ENCODE data around the gene ZCCHC24. TPM values are rescaled to one million over a fixed set of nuclear protein-coding genes. Genes with fewer than 3 reads are reported as not detected.

The ZCCHC24 gene
- total RNA-seq, 1 experiment from 2014 or later = 8.7 TPM

DNA sequence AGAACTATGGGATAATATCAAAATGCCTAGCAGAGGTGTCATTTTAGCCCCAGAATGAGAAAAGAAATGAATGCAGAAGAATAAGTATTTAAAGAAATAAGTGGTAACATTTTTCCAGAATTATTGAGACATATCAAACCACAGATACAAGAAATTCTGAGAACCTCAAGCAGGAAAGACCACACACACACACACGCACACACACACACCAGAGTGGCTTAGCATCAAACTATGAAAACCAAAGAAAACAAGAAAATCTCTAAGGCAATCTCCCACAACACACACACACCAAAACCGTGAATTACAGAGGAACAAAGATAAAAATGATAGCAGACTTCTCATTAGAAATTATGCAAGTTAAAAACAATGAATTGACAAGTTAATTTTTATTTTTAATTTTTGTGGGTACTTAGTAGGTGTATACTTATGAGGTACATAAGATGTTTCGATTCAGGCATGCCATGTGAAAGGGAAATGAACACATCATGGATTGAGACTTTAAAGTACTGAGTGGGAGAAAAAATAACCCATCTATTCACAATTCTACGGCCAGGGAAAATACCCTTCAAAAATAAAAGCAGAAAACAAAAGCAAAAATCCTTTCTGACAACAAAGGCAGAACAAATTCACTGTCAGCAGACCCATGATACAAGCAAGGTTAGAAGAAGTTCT is 83.6 kb downstream of the ZCCHC24 start:
- DNase-seq (ENCODE audit: low spot score) = no peak

DNA sequence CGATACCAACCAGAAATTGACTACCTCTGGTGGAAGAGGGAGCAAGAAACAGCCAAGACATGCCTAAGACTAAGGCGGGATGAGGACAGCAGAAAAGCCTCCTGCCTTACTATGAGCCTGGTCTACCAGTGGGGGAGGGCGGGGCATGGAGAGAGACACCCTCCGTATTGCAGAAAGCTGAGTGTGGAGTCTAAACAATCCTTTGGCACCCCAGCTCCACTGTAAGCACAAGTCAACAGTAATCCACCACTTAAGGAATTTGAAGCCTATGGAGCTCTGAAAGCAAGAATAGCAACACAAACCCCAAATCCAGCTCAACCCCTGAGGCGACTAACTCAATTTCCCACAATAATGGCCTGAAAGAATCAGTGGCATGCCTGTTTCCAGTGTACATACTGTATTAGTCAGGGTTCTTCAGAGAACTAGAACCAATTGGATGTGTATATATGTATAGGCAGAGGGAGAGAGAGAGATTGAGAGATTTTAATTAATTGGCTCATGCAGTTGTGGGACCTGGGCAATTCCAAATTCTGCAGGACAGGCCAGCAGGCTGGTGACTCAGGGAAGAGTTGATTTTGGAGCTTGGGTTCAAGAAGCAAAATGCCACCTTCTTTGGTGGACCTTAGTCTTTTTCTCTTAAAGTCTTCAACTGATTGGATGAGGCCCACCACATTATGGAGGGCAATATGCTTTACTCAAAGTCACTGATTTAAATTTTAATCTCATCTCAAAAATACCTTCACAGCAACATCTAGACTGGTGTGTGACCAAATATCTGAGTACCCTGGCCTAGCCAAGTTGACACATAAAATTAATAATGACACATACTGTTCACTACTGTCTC is 84.7 kb downstream of the ZCCHC24 start:
- DNase-seq (ENCODE audit: low spot score) = no peak

DNA sequence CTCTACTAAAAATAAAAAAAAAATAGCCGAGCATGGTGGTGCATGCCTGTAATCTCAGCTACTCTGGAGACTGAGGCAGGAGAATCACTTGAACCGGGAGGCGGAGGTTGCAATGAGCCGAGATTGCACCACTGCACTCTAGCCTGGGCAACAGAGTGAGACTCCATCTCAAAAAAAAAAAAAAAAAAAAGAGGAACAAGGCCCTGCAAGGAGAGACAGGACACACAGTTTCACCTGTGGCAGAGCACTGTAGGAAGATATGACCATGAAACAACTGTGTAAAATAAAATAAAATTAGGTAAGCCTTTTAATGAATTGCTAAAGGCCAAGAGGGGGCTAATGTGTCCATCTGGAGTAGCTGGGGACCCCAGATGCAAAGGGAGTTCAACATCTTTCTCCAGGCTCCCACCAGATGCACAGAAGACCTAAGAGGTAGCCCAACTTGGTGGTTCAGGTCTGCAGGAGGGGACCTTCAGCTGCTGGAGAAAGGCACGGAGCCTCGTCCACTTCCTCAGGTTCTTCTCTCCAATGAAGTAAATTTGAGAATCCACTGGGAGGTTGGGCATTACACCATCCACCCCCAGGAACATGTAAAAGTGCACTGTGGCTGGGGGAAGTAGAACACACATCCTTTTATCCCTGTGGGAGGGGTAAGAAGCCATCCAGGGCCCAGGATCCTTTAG is 85.5 kb downstream of the ZCCHC24 start:
- no peak for DNase-seq (ENCODE audit: low spot score)

GRCh38 chr10:79358811-79359210 is 86.6 kb downstream of the ZCCHC24 start:
- DNase-seq (ENCODE audit: low spot score) = no peak

DNA sequence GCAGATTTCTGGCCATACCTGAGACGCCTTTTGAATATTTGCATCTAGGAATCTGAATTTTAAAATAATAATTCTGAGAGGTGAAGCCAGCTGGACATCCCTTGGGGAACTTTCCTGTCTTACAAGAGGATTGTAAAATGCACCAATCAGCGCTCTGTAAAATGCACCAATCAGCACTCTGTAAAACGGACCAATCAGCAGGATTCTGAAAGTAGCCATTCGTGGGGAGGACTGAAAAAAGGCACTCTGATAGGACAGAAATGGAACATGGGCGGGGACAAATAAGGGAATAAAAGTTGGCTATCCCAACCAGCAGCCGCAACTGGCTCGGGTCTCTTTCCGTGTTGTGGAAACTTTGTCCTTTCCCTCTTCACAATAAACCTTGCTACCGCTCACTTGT is 88.2 kb downstream of the ZCCHC24 start:
- no peak for DNase-seq (ENCODE audit: low spot score)

DNA sequence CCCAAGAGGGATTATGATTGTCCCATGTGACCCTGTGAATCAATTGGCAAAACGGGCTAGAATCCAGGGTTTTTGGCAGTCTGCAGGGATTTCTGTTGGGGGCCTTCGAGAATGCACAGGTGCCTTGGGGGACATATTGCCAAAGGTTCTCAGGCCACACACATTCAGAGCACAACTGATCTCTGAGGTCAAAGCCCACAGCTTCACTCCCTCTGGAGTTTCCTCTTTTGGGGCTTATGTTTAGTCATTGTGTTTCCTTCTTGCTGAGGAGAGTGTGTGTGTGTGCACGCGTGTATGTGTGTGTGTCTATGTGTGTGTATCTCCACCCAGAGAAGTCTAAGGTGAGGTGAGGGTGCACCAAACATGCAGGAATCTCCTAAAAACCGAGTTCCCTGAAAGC is 89.3 kb downstream of the ZCCHC24 start:
- no peak for DNase-seq (ENCODE audit: low spot score)

DNA sequence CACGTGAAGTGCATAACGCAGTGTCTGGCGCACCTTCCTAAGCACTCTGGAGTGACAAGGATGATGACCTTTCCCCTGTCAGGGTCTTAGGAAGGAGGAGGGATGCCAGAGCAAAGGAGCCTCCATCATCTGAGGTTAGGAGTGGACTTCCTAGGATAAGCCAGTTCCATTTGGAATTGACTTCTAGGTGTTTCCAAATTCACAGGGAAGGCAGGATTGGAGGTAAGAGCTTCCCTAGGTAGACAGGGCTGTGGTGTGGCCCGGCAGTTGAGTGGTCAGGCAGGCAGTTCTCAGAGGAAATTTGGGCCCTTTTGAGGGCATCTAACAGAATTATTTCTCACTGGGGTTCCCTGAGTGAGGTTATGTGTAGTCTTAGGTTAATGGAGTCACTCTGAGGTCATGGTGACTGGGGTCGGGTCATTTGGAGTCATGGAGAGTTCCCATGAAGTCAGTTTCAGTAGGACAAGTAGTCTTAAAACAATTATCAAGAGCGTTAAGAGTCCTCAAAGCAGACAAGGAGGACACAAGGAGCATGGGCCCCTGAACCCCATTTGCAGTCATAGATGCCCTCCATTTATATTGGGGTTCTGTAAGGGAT is 89.9 kb downstream of the ZCCHC24 start:
- DNase-seq (ENCODE audit: low spot score) = no peak

DNA sequence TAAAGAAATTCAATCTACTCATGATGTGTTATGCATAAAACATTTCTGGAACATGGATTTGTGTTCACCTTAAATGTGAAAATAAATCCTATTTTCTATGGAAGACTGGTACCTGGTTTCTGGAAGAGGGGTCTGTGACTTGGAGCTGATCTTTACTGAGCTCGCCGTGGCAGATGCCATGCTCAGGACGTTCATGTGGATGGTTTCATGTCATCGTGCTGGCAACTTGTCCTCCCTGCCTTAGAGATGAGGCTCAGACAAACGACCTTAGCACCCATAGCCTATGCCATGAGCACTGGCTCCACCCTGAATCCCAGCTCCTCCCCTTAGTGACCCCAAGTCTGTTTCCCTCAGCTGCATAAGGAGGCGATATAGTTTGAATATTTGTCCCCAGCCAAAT is 90.8 kb downstream of the ZCCHC24 start:
- DNase-seq (ENCODE audit: low spot score) = no peak

DNA sequence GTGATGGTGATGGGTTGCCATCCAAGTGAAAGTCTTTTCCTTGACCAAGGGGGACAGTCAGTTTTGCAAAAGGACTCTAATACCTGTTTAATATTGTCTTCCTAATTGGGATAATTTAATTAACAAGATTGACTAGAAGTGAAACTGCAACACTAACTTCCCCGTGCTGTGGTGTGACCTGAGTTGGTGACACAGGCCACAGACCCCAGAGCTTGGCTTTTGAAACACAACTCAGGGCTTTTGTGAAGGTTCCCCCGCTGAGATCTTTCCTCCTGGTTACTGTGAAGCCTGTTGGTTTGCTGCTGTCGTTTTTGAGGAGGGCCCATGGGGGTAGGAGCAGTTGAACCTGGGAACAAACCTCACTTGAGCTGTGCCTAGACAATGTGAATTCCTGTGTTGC is 91.3 kb downstream of the ZCCHC24 start:
- no peak for DNase-seq (ENCODE audit: low spot score)

DNA sequence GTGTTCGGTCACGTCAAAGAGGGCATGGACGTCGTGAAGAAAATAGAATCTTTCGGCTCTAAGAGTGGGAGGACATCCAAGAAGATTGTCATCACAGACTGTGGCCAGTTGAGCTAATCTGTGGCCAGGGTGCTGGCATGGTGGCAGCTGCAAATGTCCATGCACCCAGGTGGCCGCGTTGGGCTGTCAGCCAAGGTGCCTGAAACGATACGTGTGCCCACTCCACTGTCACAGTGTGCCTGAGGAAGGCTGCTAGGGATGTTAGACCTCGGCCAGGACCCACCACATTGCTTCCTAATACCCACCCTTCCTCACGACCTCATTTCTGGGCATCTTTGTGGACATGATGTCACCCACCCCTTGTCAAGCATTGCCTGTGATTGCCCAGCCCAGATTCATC is 91.7 kb downstream of the ZCCHC24 start:
- no peak for DNase-seq (ENCODE audit: low spot score)

DNA sequence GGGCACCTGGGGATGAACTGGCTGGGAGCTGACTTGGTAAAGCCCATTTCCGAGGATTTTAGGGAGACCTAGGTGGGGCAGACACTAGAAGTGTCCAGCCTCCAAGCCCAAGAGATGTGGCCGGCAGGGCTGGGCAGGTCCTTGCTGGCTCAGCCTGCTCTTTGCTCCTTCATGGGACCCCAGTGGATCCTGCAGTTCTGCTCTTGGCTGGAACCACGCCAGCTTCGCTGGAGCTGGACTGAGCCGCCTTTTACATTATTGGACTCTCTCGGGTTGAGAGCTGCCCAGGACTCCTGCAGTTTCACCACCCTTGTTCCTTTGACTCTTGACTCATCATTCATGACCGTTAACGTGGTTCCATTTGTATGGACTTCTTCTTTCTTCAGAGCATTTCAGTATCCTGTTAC is 92.4 kb downstream of the ZCCHC24 start:
- DNase-seq (ENCODE audit: low spot score) = no peak

- DNase-seq (ENCODE audit: low spot score) = no peak
These were observed 93.2 kb downstream of the ZCCHC24 start for GRCh38 chr10:79352035-79352877.

- no peak for DNase-seq (ENCODE audit: low spot score)
These were observed 94.1 kb downstream of the ZCCHC24 start for GRCh38 chr10:79351332-79351731.

GRCh38 chr10:79350407-79351154 is 94.8 kb downstream of the ZCCHC24 start:
- DNase-seq (ENCODE audit: low spot score) = no peak

GRCh38 chr10:79349766-79350406 is 95.5 kb downstream of the ZCCHC24 start:
- no peak for DNase-seq (ENCODE audit: low spot score)

GRCh38 chr10:79349072-79349491 is 96.3 kb downstream of the ZCCHC24 start:
- no peak for DNase-seq (ENCODE audit: low spot score)

GRCh38 chr10:79348640-79348988 is 96.8 kb downstream of the ZCCHC24 start:
- DNase-seq (ENCODE audit: low spot score) = no peak

DNA sequence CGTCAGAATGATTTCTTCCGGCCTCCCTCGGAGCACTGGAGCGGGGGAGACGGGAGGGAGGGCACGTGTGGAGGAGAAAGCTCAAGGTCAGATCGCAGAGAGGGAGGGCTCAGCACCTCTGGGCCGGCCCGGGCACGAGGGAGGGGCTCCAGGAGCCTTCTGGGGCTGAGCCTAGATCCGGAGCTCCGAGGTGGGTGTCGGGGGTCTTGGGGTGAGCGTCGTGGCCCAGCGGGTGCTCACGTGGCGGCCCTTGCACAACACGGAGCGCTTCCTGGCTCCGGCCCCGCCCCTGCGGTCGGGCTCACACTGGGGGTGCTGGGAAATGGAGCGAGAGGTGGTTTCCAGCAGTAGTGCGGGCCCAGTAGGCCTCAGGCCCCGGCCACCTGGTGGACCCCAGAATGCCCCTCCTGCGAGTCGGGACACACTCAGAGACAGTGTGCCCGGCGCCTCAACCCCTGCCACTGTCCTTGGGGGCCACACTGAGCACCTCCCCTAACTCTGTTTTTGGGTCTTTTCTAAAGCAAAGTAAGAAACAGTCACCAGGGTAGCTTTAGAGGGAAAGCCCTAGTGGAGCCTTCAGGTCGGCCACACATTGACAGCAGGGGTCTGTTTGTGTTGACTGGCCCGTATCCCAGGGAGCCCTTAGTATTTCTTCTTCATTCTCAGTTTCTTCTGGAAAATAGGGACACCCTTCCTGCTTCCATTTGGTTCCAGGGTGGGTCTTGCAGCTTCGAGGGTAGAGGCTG is 97.4 kb downstream of the ZCCHC24 start:
- DNase-seq (ENCODE audit: low spot score) = peak; percentile 63

- DNase-seq (ENCODE audit: low spot score) = peak; percentile 83
These were observed 98.1 kb downstream of the ZCCHC24 start, which contains the start of gene PPIF for GRCh38 chr10:79347226-79347893. PPIF (plus strand) TSS chr10:79347469; CDS start chr10:79347549, 80 bp downstream.
